Coronary artery (tissue), 2 donors: ENCODE data around the gene INAFM2.

ENCODE experiments used
- DNase-seq: peaks from one replicate; pipeline ENCODE4 v3.0.0-alpha.2; 2017; ENCODE audit warnings: low spot score
- H3K27ac ChIP-seq, 2 donors: fragments of 200-600 bp; sonication (generic); one replicate each; pipeline ENCODE4 v1.5.1; 2016 to 2019
- H3K4me3 ChIP-seq: fragments of 200-600 bp; sonication (generic); 2 replicates; pipeline ENCODE4 v1.5.1; 2016; ENCODE audit warnings: mild to moderate bottlenecking, moderate library complexity
- TF ChIP-seq, protein P1 (sequence below): fragments of 200-600 bp; sonication (generic); IDR thresholded peaks from one replicate; pipeline ENCODE4 v1.5.1; 2019; ENCODE audit warnings: antibody characterized with exemption

INAFM2 gene

DNA sequence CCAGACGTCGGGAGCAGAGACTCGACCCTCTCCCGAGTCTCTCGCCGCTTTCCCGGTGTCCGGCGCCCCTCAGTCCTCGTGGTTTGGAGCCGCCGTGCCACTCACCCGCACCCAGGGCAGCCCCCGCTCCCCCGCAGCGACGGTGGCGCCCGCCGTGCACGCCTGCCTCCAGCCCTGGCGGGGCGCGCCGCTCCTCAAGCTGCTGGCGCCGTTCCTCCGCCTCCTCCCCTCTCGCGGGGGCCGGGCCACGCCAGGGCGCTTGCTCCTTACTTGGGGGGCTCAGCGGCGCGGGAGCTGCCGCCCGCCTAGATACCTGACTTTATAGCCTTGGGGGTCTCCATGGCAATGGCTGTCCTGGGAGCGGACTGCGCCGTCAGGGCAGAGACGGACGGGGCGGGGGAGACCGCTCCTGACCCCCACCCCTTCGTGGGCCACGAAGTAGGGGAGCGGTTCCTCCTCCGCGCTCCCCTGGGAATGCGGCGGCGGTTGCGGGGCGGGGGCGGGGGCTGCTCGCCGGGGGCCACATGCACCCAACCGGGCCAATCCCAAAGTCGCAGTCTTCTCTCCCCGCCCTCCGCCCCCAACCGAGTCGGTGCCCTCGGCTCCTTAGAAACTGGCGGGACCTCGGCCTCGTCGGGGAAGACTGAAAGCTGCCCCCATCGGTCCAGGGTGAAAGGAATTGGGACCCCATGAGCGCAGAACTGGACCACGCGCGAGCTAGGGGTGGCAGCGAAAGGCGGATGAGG is 40.5 kb upstream of the INAFM2 start, which contains the start of gene ANKRD63:
Gene ANKRD63 (minus strand): TSS at position 196 of the 746 bp plus-strand sequence. CDS start 478 bp downstream, outside the sequence.
- DNase-seq = no peak
- TF ChIP-seq, protein P1, sequence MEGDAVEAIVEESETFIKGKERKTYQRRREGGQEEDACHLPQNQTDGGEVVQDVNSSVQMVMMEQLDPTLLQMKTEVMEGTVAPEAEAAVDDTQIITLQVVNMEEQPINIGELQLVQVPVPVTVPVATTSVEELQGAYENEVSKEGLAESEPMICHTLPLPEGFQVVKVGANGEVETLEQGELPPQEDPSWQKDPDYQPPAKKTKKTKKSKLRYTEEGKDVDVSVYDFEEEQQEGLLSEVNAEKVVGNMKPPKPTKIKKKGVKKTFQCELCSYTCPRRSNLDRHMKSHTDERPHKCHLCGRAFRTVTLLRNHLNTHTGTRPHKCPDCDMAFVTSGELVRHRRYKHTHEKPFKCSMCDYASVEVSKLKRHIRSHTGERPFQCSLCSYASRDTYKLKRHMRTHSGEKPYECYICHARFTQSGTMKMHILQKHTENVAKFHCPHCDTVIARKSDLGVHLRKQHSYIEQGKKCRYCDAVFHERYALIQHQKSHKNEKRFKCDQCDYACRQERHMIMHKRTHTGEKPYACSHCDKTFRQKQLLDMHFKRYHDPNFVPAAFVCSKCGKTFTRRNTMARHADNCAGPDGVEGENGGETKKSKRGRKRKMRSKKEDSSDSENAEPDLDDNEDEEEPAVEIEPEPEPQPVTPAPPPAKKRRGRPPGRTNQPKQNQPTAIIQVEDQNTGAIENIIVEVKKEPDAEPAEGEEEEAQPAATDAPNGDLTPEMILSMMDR = no peak
- H3K4me3 ChIP-seq = peak within 1 kb of the TSS; percentile 70
- H3K27ac ChIP-seq = no peak within 1 kb of the TSS

DNA sequence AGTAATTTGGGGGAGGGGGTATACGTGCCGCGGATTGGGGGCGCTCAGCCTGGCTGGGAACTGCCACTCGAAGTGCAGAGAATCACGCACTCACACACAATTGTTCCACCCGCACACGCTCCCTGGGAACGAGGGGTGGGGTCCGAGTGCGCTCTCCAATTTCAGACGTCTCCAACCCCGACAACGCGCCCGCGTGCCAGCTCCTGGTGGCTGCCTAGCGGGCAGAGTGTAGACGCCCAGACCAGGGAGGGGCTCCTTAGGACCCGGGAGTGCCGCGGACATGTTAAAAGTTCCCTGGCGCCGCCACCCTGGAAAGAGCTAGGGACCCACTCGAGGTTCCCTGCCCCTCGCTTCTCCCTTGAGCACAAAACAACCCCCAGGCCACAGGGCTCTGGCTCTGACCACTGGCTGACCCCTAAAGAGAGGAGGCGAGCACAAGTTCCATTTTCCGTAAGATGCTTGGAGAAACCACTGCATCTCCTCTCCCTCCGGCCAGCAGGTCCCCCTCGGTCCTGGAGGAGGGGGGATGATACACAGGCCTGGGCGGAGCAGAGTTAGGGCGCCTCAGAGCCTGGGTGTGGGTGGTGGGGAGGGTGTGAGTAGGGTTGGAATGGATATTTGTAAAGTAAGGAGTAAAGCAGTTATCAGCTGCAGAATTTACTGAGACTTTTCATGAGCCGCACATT is 39.7 kb upstream of the INAFM2 start:
- DNase-seq = no peak
- H3K27ac ChIP-seq = no peak overlapping the region
- TF ChIP-seq, protein P1 = no peak
- peak overlapping the region; percentile 70 for H3K4me3 ChIP-seq

DNA sequence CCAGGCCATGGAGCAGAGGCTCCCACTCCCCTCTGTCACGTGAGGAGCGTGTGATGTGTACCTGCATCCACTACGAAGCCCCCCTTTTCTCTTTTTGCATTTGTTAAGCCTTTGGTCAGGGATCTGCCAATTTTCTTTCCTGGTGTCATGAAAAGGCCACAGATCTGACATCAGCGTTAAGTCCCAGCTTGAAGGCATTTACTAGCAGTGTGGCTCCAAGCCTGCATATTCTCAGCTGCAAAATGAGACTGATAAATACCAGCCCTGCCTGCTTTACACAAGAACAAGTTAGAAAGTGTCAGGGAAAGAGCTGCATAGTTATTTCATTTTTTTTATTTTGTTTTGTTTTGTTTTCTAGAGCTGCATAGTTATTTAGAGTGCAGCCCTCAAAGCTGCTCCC is 38.3 kb upstream of the INAFM2 start:
- Histone ChIP-seq H3K27ac (no peak overlapping the region), H3K4me3 (no peak overlapping the region)
- DNase-seq = no peak
- TF ChIP-seq, protein P1 = no peak

DNA sequence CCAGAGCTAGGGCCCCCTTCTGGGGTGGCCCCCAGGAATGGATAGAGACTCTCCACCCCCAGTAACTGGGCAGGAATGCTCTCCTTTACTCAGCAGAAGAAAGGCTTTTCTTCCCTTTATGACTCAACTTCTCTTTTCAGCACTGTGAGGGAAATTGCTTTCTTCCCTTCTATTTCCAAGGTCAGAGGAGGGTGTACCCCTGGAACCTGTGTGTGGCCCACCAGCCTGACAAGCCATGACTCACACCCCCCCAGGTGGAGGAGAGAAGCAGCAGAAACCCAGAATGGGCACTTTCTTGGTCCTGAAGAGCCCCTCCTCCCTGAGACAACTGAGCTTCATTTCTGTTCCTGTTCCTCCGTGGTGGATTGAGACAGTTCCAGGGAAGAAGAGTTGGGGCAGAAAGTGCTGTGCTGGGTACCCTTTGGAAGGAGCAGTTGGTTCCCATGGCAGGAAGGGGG is 37.9 kb upstream of the INAFM2 start:
- DNase-seq = no peak
- TF ChIP-seq, protein P1 = no peak
- Histone ChIP-seq H3K27ac (no peak overlapping the region), H3K4me3 (no peak overlapping the region)

DNA sequence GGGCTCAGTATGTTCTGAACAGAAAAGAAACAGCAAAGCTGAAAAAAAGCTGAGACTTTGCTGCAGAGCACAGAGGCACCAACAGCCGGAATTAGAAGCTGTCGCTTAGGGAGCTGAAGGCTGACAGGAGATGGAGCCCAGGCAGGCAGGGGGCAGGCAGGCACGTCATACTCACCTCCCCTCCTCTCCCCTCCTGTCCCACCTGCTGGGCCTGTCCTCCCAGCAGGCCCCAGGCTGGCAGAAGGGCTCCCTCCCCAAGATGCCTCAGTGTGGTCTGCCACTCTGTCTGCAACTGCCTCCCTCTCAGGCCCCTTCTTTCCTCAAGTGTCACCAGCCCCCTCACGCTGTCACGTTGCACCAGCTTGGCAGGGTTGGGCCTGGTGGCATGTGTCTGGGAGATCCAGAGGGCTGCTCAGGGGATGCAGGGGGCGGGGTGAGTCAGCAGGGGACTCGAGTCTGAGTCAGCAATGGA is 37.4 kb upstream of the INAFM2 start:
- TF ChIP-seq, protein P1 = no peak
- no peak for DNase-seq
- no peak overlapping the region for H3K4me3 ChIP-seq
- no peak overlapping the region for H3K27ac ChIP-seq

DNA sequence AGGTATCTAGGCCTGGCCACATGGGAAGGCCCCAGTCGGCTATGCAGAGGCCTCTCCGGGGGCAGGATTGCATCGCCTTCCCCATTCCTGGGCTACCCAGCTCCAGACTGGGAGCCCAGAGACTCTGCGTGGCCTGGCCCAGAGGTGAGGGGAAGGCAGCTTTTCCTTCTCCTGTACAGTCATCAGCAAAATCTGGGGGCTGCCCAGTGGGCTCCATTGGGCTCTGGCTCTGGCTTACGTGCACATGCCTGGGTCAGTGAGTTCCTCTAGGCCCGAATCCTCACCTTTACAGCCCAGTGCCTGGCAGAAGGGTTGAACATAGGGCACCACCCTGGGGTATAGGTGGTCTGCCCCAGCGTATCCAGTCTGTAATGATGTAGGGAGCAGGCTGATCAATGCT is 36.7 kb upstream of the INAFM2 start:
- DNase-seq = no peak
- TF ChIP-seq, protein P1 = no peak
- no peak overlapping the region for H3K27ac ChIP-seq
- H3K4me3 ChIP-seq = no peak overlapping the region
